ENCODE measurements around the gene MED27. TPM values are rescaled to one million over a fixed set of nuclear protein-coding genes. Genes with fewer than 3 reads are reported as not detected.

MED27 gene
- total RNA-seq, 1 donor from 2014 or later = 34.5 TPM

DNA sequence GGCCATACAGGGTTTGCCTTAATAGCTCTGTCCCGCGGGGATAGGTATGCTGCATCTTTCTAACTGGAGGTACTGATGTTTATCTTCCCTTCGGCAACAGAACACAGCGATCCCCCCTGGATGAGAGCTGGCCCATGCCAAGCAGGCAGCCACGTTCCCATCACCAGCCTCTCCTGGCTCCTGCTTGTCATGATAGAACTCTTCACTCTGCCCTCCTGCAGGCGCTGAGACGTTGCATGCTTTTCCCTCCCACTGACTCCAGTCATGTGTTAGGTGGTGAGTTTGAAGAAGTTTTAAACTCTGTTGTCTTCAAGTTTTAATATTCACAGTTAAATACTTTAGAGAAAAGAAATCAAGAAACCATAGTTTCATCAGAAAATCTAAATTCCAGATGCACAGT, 60.0 kb downstream of the MED27 start:
- TF ChIP-seq, protein P1, sequence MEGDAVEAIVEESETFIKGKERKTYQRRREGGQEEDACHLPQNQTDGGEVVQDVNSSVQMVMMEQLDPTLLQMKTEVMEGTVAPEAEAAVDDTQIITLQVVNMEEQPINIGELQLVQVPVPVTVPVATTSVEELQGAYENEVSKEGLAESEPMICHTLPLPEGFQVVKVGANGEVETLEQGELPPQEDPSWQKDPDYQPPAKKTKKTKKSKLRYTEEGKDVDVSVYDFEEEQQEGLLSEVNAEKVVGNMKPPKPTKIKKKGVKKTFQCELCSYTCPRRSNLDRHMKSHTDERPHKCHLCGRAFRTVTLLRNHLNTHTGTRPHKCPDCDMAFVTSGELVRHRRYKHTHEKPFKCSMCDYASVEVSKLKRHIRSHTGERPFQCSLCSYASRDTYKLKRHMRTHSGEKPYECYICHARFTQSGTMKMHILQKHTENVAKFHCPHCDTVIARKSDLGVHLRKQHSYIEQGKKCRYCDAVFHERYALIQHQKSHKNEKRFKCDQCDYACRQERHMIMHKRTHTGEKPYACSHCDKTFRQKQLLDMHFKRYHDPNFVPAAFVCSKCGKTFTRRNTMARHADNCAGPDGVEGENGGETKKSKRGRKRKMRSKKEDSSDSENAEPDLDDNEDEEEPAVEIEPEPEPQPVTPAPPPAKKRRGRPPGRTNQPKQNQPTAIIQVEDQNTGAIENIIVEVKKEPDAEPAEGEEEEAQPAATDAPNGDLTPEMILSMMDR (IDR thresholded peaks at IDR 0.05; ENCODE audit: insufficient read depth, low read length, poor library complexity, severe bottlenecking) = no peak
- no peak overlapping the region for H3K4me3 ChIP-seq (ENCODE audit: low read depth, low read length)
- no peak for DNase-seq (ENCODE audit: low read depth)
- H3K36me3 ChIP-seq (ENCODE audit: control insufficient read depth, insufficient read depth, low read length) = no peaks in the 10 kb centered on the region
- no peaks in the 10 kb centered on the region for H3K27me3 ChIP-seq (ENCODE audit: control insufficient read depth, insufficient read depth, low read length)

DNA sequence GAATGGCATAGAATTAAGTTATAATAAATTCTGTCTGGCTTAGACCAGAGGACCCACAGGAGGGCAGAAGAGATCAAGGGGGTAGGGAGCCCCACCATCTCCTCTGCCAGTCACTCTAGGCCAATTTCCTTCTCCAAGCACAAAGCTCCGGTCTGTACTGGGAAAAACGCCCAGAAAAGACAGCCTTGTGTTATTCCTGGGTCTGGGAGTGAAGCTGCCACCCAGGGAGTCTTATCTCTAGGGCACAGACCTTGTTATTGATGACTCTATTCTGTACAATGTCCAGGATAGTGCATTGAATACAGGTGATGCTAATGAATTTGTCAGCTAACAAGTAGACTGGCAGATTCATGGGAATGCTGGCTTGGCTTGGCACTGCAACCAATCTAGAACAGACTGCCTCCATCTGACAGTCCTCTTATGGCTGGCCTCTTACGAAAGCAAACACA, 60.7 kb downstream of the MED27 start:
- DNase-seq (ENCODE audit: low read depth) = no peak
- Histone ChIP-seq H3K4me3 (ENCODE audit: low read depth, low read length) (no peak overlapping the region), H3K27me3 (ENCODE audit: control insufficient read depth, insufficient read depth, low read length) (no peaks in the 10 kb centered on the region), H3K36me3 (ENCODE audit: control insufficient read depth, insufficient read depth, low read length) (no peaks in the 10 kb centered on the region)
- TF ChIP-seq, protein P1 (IDR thresholded peaks at IDR 0.05; ENCODE audit: insufficient read depth, low read length, poor library complexity, severe bottlenecking) = no peak

DNA sequence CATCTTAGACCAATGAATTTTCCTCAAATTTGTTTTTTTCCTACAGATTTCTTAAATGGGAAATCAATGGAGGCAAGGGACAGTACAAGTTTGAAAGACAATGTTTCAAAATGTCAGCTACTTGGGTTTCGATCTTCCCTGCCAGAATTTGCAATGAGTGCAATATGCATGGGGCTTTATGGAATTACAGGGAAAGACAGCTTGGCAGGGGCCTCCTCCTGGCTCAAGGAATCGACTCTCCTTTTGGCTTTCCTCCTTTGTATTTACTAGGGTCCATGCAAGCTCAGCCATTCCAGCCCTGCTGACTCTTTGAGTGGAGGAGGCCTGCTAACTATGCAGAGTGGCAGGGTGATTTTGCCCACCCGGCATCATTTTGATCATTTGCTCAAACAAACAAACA, 63.2 kb downstream of the MED27 start:
- TF ChIP-seq, protein P1 (IDR thresholded peaks at IDR 0.05; ENCODE audit: insufficient read depth, low read length, poor library complexity, severe bottlenecking) = no peak
- Histone ChIP-seq H3K27me3 (ENCODE audit: control insufficient read depth, insufficient read depth, low read length) (no peaks in the 10 kb centered on the region), H3K4me3 (ENCODE audit: low read depth, low read length) (no peak overlapping the region), H3K36me3 (ENCODE audit: control insufficient read depth, insufficient read depth, low read length) (no peaks in the 10 kb centered on the region)
- no peak for DNase-seq (ENCODE audit: low read depth)

DNA sequence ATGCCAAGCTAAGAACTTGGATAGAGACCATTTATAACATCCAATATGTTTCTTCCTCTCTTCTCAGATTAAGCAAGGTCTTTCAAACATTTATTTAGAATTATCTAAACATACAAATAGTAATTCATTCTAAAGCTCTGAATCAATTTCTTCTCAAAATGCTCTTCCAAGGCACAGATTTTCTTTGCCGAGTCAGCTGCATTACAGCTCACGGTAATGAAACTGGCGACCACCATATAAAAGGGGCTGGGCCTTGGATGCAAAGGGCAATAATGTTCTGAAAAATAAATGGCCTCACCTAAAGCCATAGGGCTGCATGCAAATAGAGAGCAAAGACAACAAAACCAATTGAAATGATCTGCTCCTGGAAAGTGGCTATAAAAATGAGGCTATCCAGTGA, 63.8 kb downstream of the MED27 start:
- DNase-seq (ENCODE audit: low read depth) = no peak
- TF ChIP-seq, protein P1 (IDR thresholded peaks at IDR 0.05; ENCODE audit: insufficient read depth, low read length, poor library complexity, severe bottlenecking) = no peak
- no peaks in the 10 kb centered on the region for H3K36me3 ChIP-seq (ENCODE audit: control insufficient read depth, insufficient read depth, low read length)
- H3K27me3 ChIP-seq (ENCODE audit: control insufficient read depth, insufficient read depth, low read length) = no peaks in the 10 kb centered on the region
- no peak overlapping the region for H3K4me3 ChIP-seq (ENCODE audit: low read depth, low read length)

DNA sequence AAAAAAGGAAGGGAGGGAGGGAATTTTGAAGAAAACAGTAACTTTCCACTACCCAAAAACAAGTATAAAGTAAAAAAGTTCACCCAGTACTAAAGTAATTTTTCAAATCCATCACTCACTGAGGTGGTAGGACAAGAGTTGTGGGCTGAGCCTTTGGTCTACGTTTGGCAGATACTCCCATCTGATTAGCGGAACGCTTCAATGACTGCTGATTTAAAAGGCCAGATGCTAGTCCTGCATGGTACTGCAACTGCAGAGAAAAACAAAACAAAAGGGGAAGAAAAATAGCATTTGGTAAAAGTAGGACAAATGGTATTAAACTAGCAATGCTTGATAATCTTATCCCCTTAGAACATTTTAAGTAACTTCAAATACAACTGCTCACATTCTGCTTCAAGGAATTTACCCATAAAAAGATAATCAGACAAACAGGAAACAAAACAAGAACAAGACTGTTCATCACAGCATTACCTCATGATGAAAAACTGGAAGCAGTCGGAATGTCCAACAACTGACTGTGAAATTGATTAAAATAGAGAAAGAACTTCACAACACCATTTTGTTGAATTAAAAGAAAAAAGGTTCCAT, 65.4 kb downstream of the MED27 start:
- H3K27me3 ChIP-seq (ENCODE audit: control insufficient read depth, insufficient read depth, low read length) = no peaks in the 10 kb centered on the region
- H3K36me3 ChIP-seq (ENCODE audit: control insufficient read depth, insufficient read depth, low read length) = no peaks in the 10 kb centered on the region
- H3K4me3 ChIP-seq (ENCODE audit: low read depth, low read length) = no peak overlapping the region
- TF ChIP-seq, protein P1 (IDR thresholded peaks at IDR 0.05; ENCODE audit: insufficient read depth, low read length, poor library complexity, severe bottlenecking) = no peak
- DNase-seq (ENCODE audit: low read depth) = no peak

DNA sequence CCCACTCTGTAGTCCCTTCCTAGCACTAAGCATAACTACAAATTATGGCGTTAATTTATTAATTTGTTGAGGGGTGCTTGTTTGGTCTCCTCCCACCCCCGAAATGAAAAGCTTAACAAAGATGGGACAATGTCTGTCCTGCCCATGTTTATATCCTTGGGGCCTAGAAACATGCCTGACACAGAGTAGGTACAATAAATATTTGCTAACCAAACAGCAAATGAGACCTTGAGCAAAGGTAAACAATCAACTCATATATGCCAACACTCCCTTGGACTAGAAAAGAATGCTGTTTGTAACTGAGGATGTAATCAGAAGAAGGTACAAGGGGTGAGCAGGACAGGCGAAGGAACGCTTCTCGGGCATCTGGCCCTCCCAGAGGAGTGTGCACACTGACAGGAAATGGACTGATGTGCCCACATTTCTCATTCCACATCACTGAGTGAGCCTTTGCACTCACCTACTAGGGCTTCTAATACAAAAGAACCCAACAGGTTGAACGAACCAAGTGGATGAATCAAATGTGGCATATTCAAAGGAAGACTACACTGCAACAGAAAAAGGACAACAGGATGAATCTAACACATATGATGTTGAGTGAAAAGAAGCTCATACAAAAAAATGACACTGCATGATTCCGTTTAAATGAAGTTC, 66.8 kb downstream of the MED27 start:
- DNase-seq (ENCODE audit: low read depth) = no peak
- Histone ChIP-seq H3K36me3 (ENCODE audit: control insufficient read depth, insufficient read depth, low read length) (no peaks in the 10 kb centered on the region), H3K27me3 (ENCODE audit: control insufficient read depth, insufficient read depth, low read length) (no peaks in the 10 kb centered on the region), H3K4me3 (ENCODE audit: low read depth, low read length) (no peak overlapping the region)
- TF ChIP-seq, protein P1 (IDR thresholded peaks at IDR 0.05; ENCODE audit: insufficient read depth, low read length, poor library complexity, severe bottlenecking) = no peak

Measured in kidney epithelial cell (primary cell).